Hepatocyte (in vitro differentiated cells): Measurements from ENCODE around the gene PRKAG2. TPM values are rescaled to one million over a fixed set of nuclear protein-coding genes. Genes with fewer than 3 reads are reported as not detected.

Experiments used
- DNase-seq: peaks from one replicate; pipeline ENCODE4 v3.0.0-alpha.2; 2016; ENCODE audit warnings: low spot score
- H2AFZ ChIP-seq: fragments of 200-600 bp; sonication (generic); 2 replicates; pipeline ENCODE4 v1.6.0; 2016; ENCODE audit warnings: antibody characterized with exemption, mild to moderate bottlenecking
- H3K27ac ChIP-seq: fragments of 200-600 bp; sonication (generic); 2 replicates; pipeline ENCODE4 v1.5.1; 2016; ENCODE audit warnings: mild to moderate bottlenecking
- H3K27me3 ChIP-seq: fragments of 200-600 bp; sonication (generic); 2 replicates; pipeline ENCODE4 v1.6.1; 2016
- H3K36me3 ChIP-seq: fragments of 200-600 bp; sonication (generic); replicated peaks from 2 replicates; pipeline ENCODE4 v1.5.1; 2016; ENCODE audit warnings: low read depth; ENCODE audit not compliant: insufficient read depth
- H3K4me1 ChIP-seq: fragments of 200-600 bp; sonication (generic); 2 replicates; pipeline ENCODE4 v1.5.1; 2016; ENCODE audit warnings: mild to moderate bottlenecking, moderate library complexity; ENCODE audit not compliant: insufficient read depth
- H3K4me2 ChIP-seq: fragments of 200-600 bp; sonication (generic); 2 replicates; pipeline ENCODE4 v1.6.0; 2016
- H3K4me3 ChIP-seq: fragments of 200-600 bp; sonication (generic); 2 replicates; pipeline ENCODE4 v1.5.1; 2016; ENCODE audit warnings: mild to moderate bottlenecking
- H3K79me2 ChIP-seq: fragments of 200-600 bp; sonication (generic); 2 replicates; pipeline ENCODE4 v1.6.0; 2017; ENCODE audit warnings: mild to moderate bottlenecking
- H3K9me2 ChIP-seq: fragments of 200-600 bp; sonication (generic); replicated peaks from 2 replicates; pipeline ENCODE4 v1.6.0; 2017; ENCODE audit warnings: mild to moderate bottlenecking; ENCODE audit not compliant: insufficient read depth
- H3K9me3 ChIP-seq: fragments of 200-600 bp; sonication (generic); 2 replicates; pipeline ENCODE4 v1.5.1; 2016; ENCODE audit warnings: low read depth, mild to moderate bottlenecking
- H4K20me1 ChIP-seq: fragments of 200-600 bp; sonication (generic); 2 replicates; pipeline ENCODE4 v1.6.0; 2016; ENCODE audit warnings: mild to moderate bottlenecking; ENCODE audit not compliant: insufficient read depth, poor library complexity, severe bottlenecking
- EZH2 ChIP-seq: fragments of 200-600 bp; sonication (generic); IDR thresholded peaks from 2 replicates; pipeline ENCODE4 v1.6.1; 2016; ENCODE audit warnings: antibody characterized with exemption, mild to moderate bottlenecking, borderline replicate concordance
- EZH2phosphoT487 ChIP-seq: fragments of 200-600 bp; sonication (generic); IDR thresholded peaks from one replicate; pipeline ENCODE4 v1.6.1; 2018; ENCODE audit warnings: antibody characterized with exemption, mild to moderate bottlenecking, low read depth, moderate library complexity; ENCODE audit not compliant: unreplicated experiment, severe bottlenecking
- whole genome bisulfite sequencing: methylation state at CpG from one replicate; pipeline ENCODE4 v1.1.6; 2016; ENCODE audit warnings: low lambda C conversion rate; ENCODE audit errors: missing lambda C conversion rate; 5-methylcytosine and 5-hydroxymethylcytosine counted together
- polyA plus RNA-seq: library from polyadenylated mRNA; unstranded; fragments of >200 nt; fragmentation: Nextera tagmentation; extraction: Ambion mirVana; gene quantifications from 2 replicates; pipeline ENCODE4 v1.2.1, GENCODE V29; 2016
- total RNA-seq: library from RNA; depleted of rRNA; stranded (reverse); fragments of >200 nt; gene quantifications from 2 replicates; pipeline ENCODE4 v1.2.3, GENCODE V29; 2014
- TF ChIP-seq, protein P1 (sequence below): fragments of 200-600 bp; sonication (generic); IDR thresholded peaks from 2 replicates; pipeline ENCODE4 v1.5.1; 2016; ENCODE audit warnings: antibody characterized with exemption, mild to moderate bottlenecking; ENCODE audit not compliant: poor library complexity

PRKAG2 gene
- total and polyA plus RNA-seq, 2 experiments from 2014 or later: 17.8 to 23.4 TPM

DNA sequence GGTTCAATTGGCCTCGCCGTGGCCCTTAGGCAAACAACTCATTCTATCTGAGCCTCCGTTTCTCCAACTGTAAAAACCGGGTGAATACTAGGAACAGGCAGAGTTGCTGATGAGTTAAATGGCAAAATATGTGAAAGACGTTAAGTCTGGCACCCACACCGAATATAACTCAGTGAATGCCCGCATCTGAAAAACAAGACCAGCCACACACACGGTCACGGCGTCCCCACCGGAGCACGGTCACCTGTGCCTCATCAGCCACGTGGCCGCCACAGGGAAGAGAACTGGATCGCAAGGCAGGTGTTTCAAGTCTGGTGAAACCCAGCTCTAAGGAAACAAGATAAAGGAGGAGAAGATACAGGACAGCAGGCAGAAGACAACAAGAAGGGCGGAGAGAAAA is 20.4 kb downstream of the PRKAG2 start:
- no peaks in the 10 kb centered on the region for H3K36me3 ChIP-seq
- no peak for DNase-seq

DNA sequence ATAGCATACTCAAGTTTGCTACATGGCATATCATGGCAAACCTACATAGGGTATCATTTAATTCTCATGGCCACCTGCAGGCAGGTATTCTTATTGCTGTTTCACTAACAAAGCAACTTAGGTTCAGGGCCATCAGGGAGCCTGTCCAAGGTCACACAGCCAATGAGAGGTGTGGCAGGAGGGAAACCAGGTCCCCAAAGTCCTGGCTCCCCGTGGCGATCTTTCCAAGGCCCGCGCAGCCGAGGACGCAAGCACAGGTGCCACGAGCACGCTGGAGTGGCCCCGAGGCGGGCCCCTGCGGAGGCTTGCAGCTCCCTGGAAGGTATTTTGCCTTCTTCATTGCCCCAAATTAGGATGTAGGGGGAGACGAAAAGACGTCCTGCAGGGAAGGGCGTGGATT is 20.8 kb downstream of the PRKAG2 start:
- no peak overlapping the region for H3K4me2 ChIP-seq
- DNase-seq: no peak
- H4K20me1 ChIP-seq: no peaks in the 10 kb centered on the region
- TF ChIP-seq EZH2 (no peak), EZH2phosphoT487 (no peak)
- TF ChIP-seq, protein P1, sequence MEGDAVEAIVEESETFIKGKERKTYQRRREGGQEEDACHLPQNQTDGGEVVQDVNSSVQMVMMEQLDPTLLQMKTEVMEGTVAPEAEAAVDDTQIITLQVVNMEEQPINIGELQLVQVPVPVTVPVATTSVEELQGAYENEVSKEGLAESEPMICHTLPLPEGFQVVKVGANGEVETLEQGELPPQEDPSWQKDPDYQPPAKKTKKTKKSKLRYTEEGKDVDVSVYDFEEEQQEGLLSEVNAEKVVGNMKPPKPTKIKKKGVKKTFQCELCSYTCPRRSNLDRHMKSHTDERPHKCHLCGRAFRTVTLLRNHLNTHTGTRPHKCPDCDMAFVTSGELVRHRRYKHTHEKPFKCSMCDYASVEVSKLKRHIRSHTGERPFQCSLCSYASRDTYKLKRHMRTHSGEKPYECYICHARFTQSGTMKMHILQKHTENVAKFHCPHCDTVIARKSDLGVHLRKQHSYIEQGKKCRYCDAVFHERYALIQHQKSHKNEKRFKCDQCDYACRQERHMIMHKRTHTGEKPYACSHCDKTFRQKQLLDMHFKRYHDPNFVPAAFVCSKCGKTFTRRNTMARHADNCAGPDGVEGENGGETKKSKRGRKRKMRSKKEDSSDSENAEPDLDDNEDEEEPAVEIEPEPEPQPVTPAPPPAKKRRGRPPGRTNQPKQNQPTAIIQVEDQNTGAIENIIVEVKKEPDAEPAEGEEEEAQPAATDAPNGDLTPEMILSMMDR: no peak
- no peaks in the 10 kb centered on the region for H3K36me3 ChIP-seq
- no peaks in the 10 kb centered on the region for H3K27me3 ChIP-seq
- H3K9me3 ChIP-seq: no peaks in the 10 kb centered on the region
- 89% methylated on average over 14 of the region's 14 CpGs for WGBS
- no peak overlapping the region for H2AFZ ChIP-seq
- H3K4me1 ChIP-seq: no peaks in the 10 kb centered on the region
- H3K9me2 ChIP-seq: no peaks in the 10 kb centered on the region
- no peak overlapping the region for H3K27ac ChIP-seq
- H3K4me3 ChIP-seq: no peak overlapping the region
- no peaks in the 10 kb centered on the region for H3K79me2 ChIP-seq

More for the DNA sequence above, 20.4 kb downstream of the PRKAG2 start:
- Histone ChIP-seq H2AFZ (no peak overlapping the region), H3K4me1 (no peaks in the 10 kb centered on the region), H3K27me3 (no peaks in the 10 kb centered on the region), H4K20me1 (no peaks in the 10 kb centered on the region), H3K79me2 (no peaks in the 10 kb centered on the region), H3K27ac (no peak overlapping the region), H3K9me2 (no peaks in the 10 kb centered on the region), H3K9me3 (no peaks in the 10 kb centered on the region), H3K4me3 (no peak overlapping the region), H3K4me2 (no peak overlapping the region)
- TF ChIP-seq EZH2phosphoT487: no peak
- TF ChIP-seq EZH2: no peak
- TF ChIP-seq, protein P1: no peak
- 90% methylated on average over 16 of the region's 16 CpGs for WGBS

DNA sequence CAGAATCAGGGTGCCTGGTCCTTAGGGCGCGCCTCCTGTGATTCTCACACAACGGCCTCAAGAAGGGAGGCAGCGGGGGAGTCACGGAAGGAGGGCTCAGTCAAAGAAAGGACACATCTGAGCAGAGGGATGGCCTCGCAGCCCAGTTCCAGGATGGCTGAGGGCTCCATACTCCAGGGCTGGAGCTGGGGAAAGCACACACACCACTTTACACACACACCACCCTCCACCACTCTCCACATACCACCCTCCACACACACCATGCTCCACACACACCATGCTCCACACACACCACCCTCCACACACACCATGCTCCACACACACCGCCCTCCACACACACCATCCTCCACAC is 22.2 kb downstream of the PRKAG2 start:
- H3K4me1 ChIP-seq: no peaks in the 10 kb centered on the region
- no peaks in the 10 kb centered on the region for H3K79me2 ChIP-seq
- WGBS: 90% methylated on average over 6 of the region's 7 CpGs
- no peaks in the 10 kb centered on the region for H3K27me3 ChIP-seq
- no peak overlapping the region for H2AFZ ChIP-seq
- H3K36me3 ChIP-seq: no peaks in the 10 kb centered on the region
- H4K20me1 ChIP-seq: no peaks in the 10 kb centered on the region
- no peaks in the 10 kb centered on the region for H3K9me3 ChIP-seq
- no peak for DNase-seq
- no peak overlapping the region for H3K4me2 ChIP-seq
- H3K9me2 ChIP-seq: no peaks in the 10 kb centered on the region
- H3K4me3 ChIP-seq: no peak overlapping the region
- H3K27ac ChIP-seq: no peak overlapping the region
- no peak for TF ChIP-seq EZH2
- TF ChIP-seq, protein P1: no peak
- TF ChIP-seq EZH2phosphoT487: no peak
